Stomach (tissue), 9 donors: Measurements from ENCODE around the gene NPBWR2. TPM values are rescaled to one million over a fixed set of nuclear protein-coding genes. Genes with fewer than 3 reads are reported as not detected.

Experiments
- DNase-seq, 2 donors: peaks; one replicate each; pipeline versions ENCODE4 v3.0.0 to v3.0.0-alpha.2; 2013 to 2019
- H3K27ac ChIP-seq, 5 donors: fragments of 200-600 bp in 4 of 5; sonication (generic) in 4 of 5; one replicate each; pipeline ENCODE4 v1.5.1; 2013 to 2019; ENCODE audit warnings: mild to moderate bottlenecking in 1 of 5, moderate library complexity in 1 of 5
- H3K27me3 ChIP-seq, 3 donors: fragments of 200-600 bp; sonication (generic); one replicate each; pipeline ENCODE4 v1.5.1; 2017 to 2019; ENCODE audit warnings: mixed run types in 1 of 3
- H3K36me3 ChIP-seq, 4 donors: fragments of 200-600 bp; sonication (generic); 1 replicate in 3 of 4; 2 replicates in 1 of 4; pipeline ENCODE4 v1.5.1; 2016 to 2019
- H3K4me1 ChIP-seq, 4 donors: fragments of 200-600 bp; sonication (generic); one replicate each; pipeline ENCODE4 v1.5.1; 2016 to 2019
- H3K4me3 ChIP-seq, 4 donors: fragments of 200-600 bp; sonication (generic) in 3 of 4; one replicate each; pipeline ENCODE4 v1.5.1; 2016 to 2019; ENCODE audit warnings: mild to moderate bottlenecking in 1 of 4
- H3K9me3 ChIP-seq, 4 donors: fragments of 200-600 bp; sonication (generic); one replicate each; pipeline ENCODE4 v1.5.1; 2016 to 2019
- EP300 ChIP-seq: sonication (generic); formaldehyde crosslinking; IDR thresholded peaks from one replicate; pipeline ENCODE4 v1.6.1; 2017; ENCODE audit warnings: antibody characterized with exemption
- POLR2A ChIP-seq, 4 donors: fragments of 450-650 bp; IDR thresholded peaks; one replicate each; pipeline ENCODE4 v1.6.1; 2016; ENCODE audit warnings: antibody characterized with exemption in 4 of 4, control low read depth in 2 of 4, mild to moderate bottlenecking in 1 of 4, moderate library complexity in 1 of 4
- POLR2AphosphoS5 ChIP-seq, 3 donors: sonication (generic); formaldehyde crosslinking; IDR thresholded peaks; one replicate each; pipeline ENCODE4 v1.6.1; 2016; ENCODE audit warnings: antibody characterized with exemption in 3 of 3
- WGBS, 5 donors: extraction: QIAGEN DNeasy Blood & Tissue Kit in 3 of 5; methylation state at CpG; one replicate each; pipeline versions ENCODE4 v1.1.5 to v1.1.7; 2013 to 2018; 5-methylcytosine and 5-hydroxymethylcytosine counted together
- intact Hi-C: fragments of 100-400 bp; cut with DNase I; formaldehyde crosslinking; loops from one replicate; pipeline ENCODE4 v1.15.1; 2023; ENCODE audit warnings: low total_unique reads
- polyA plus RNA-seq, 3 donors: library from polyadenylated mRNA; stranded (reverse); fragments of 200-250 nt; gene quantifications; one replicate each; pipeline ENCODE4 v1.2.3, GENCODE V29; 2013
- total RNA-seq, 5 donors: library from RNA; depleted of rRNA; stranded (reverse); fragments of >200 nt; gene quantifications; one replicate each; pipeline versions ENCODE4 v1.1.0 to v1.2.3, GENCODE V29; 2014 to 2016
- TF ChIP-seq, protein P1 (sequence below), 7 experiments: fragments of 450-650 bp in 4 of 7; fragments of 200-600 bp in 3 of 7; sonication (generic) in 3 of 7; IDR thresholded peaks; one replicate each; pipeline ENCODE4 v1.5.1; 2016 to 2019; ENCODE audit warnings: antibody characterized with exemption in 7 of 7, control low read depth in 2 of 7, mild to moderate bottlenecking in 1 of 7
- donor health status: healthy with polysubstance abuse.
- donor health status: Bipolar disorder and iron deficiency.
- donor health status: healthy.

NPBWR2 gene
- total and polyA plus RNA-seq, 8 donors = not detected

DNA sequence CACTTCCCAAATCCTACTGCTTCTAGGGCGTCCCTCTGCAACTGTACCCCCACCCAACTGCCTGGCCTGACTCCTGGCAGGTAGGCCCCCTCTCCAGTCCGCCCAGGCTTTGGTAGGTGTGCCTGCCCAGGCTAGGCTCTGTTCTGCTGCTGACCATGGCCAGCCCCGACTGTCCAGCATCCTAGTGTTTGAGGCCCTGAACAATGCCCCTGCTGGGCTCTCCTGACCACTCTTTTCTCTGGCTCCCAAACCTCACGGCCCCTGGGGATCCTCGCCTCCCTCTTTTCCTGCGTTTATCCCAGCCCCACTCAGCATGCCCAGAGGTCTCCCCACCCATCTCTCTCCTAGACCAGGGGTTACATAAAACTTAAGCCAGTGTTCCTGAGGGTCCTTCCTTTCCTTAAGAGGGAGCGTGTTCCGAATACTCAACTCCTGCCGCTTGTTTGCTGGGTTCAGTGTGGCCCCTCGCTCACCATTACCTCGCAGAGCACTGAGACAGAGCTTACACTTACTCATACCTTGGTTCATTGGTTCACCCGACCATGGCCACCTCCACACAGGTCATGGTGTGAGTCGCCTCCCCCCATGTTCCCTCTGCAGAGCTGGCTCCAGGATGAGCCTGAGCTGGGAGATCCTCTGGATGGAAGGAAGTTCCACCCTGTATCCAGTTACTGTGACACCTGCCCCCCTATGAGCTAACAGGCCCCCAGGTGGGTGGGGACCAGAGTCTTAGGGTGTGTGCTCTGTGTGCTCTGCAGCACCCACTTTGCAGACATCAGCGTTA lies 35.8 kb upstream of the NPBWR2 start:
- Histone ChIP-seq H3K4me3 (no peak overlapping the region), H3K4me1 (no peaks in the 10 kb centered on the region), H3K9me3 (peaks cover 0 to 14% (median 12%) of the 10 kb centered on the region in 4 donors), H3K27me3 (peaks cover 0 to 65% (median 12%) of the 10 kb centered on the region in 3 donors), H3K36me3 (no peaks in the 10 kb centered on the region), H3K27ac (no peak overlapping the region)
- no peak for DNase-seq
- intact Hi-C loops = no loop called here
- 80 to 85% (median 84%) methylated on average over 13 to 14 of the region's 14 CpGs for WGBS, 5 donors
- TF ChIP-seq EP300 (no peak), POLR2AphosphoS5 (IDR thresholded peaks at IDR 0.05) (no peak), POLR2A (IDR thresholded peaks at IDR 0.05) (no peak)
- TF ChIP-seq, protein P1, sequence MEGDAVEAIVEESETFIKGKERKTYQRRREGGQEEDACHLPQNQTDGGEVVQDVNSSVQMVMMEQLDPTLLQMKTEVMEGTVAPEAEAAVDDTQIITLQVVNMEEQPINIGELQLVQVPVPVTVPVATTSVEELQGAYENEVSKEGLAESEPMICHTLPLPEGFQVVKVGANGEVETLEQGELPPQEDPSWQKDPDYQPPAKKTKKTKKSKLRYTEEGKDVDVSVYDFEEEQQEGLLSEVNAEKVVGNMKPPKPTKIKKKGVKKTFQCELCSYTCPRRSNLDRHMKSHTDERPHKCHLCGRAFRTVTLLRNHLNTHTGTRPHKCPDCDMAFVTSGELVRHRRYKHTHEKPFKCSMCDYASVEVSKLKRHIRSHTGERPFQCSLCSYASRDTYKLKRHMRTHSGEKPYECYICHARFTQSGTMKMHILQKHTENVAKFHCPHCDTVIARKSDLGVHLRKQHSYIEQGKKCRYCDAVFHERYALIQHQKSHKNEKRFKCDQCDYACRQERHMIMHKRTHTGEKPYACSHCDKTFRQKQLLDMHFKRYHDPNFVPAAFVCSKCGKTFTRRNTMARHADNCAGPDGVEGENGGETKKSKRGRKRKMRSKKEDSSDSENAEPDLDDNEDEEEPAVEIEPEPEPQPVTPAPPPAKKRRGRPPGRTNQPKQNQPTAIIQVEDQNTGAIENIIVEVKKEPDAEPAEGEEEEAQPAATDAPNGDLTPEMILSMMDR (IDR thresholded peaks at IDR 0.05) = no peak

DNA sequence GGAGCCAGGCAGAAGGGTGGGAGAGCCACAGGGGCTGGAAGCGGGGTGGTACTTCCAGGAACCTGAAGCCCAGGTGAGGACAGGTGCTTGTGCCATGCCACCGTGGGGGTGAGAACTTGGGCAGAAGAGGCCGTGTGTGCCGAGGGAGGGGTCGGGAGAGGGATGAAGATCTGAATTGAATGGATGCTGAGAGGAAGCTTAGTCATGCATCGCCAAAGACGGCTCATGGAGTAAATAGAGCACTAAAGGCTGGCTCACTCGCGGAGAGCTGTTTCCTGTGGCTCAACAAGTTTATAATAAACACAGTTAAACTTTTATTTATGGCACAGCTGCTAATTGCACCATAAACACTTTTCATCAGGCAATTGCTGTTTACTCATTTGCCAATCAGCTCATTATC lies 35.2 kb upstream of the NPBWR2 start:
- DNase-seq = no peak
- Histone ChIP-seq H3K4me1 (no peaks in the 10 kb centered on the region), H3K36me3 (no peaks in the 10 kb centered on the region), H3K4me3 (no peak overlapping the region), H3K27me3 (peaks cover 0 to 69% (median 12%) of the 10 kb centered on the region in 3 donors), H3K27ac (no peak overlapping the region), H3K9me3 (peaks cover 0 to 14% (median 12%) of the 10 kb centered on the region in 4 donors)
- TF ChIP-seq POLR2A (IDR thresholded peaks at IDR 0.05) (no peak), POLR2AphosphoS5 (IDR thresholded peaks at IDR 0.05) (no peak), EP300 (no peak)
- TF ChIP-seq, protein P1 (IDR thresholded peaks at IDR 0.05) = no peak
- intact Hi-C loops = no loop called here
- WGBS, 5 donors = 32 to 48% (median 43%) methylated on average over 9 of the region's 9 CpGs

DNA sequence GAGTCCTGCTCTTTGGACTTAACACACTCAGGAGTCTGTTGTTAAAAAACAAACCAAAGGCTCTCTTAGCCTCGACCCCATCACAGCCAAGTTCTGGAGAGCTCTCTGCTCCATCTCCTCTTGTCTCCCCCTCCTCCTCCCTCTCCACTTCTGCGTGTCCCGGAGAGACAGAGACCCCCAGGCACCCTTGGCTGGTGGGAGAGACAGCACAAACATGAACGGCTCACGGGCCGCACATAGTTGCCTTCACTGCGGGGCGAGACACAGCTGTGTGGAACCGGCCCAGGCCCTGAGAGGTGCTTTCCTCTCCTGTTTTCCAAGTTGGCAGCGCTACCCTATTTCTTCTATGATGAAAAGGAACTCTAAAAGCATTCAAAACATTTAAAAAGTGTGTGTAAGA lies 33.6 kb upstream of the NPBWR2 start:
- no peak for DNase-seq
- H3K27me3 ChIP-seq = peaks cover 0 to 56% (median 3%) of the 10 kb centered on the region in 3 donors
- no peaks in the 10 kb centered on the region for H3K36me3 ChIP-seq
- H3K4me1 ChIP-seq = no peaks in the 10 kb centered on the region
- no peak overlapping the region for H3K4me3 ChIP-seq
- TF ChIP-seq POLR2AphosphoS5 (IDR thresholded peaks at IDR 0.05) (no peak), POLR2A (IDR thresholded peaks at IDR 0.05) (no peak), EP300 (no peak)
- TF ChIP-seq, protein P1 (IDR thresholded peaks at IDR 0.05) = no peak
- 62 to 77% (median 65%) methylated on average over 10 of the region's 10 CpGs for WGBS, 5 donors
- intact Hi-C loops = no loop called here
- peaks cover 0 to 14% (median 10%) of the 10 kb centered on the region in 4 donors for H3K9me3 ChIP-seq
- no peak overlapping the region for H3K27ac ChIP-seq

DNA sequence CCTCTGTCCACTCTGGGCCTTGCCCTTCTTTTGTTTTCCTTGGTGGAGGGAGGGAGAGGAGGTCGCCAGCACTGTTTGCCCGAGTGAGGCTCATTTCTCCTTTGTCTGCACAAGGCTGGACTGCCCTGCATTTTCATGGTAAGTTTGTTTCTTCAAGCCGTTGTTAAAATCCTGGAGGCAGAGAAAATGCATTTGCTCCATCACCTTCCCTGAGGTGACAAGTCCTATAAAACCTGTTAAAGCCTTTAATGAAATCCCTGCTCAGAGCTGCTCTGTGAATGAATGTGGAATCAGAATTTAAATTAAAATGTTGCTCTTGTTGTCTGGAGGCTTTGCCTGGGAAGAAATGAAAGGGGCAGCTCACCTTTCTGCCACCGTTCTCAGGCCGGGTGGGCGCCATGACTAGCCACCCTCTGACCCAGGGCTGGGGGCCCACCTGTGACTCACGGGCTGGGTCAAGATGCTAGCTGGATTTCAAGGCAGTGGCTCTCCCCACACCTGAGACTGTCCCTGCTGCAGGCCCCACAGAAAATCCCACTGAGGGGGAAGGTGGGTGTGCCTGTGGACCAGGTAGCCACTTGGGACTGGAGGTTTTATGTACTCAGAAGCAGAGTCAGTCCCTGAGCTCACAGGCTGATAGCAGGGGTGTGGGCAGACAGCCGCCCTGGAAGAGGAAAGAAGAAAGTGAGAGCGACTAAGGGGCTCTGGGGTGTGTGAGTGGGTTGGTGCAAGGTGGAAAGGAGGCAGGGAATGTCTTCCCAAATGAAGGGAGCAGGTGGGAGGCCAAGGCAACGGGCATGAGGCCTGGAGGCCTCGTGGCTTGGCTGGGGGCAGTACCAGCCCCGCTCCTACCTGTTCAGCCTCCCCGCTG lies 32.9 kb upstream of the NPBWR2 start:
- H3K27me3 ChIP-seq = peaks cover 0 to 50% (median under 1%) of the 10 kb centered on the region in 3 donors
- TF ChIP-seq POLR2A (IDR thresholded peaks at IDR 0.05) (no peak), EP300 (no peak), POLR2AphosphoS5 (IDR thresholded peaks at IDR 0.05) (no peak)
- TF ChIP-seq, protein P1 (IDR thresholded peaks at IDR 0.05) = no peak
- H3K9me3 ChIP-seq = peaks cover 0 to 10% (median 4%) of the 10 kb centered on the region in 4 donors
- H3K4me3 ChIP-seq = no peak overlapping the region
- no peaks in the 10 kb centered on the region for H3K4me1 ChIP-seq
- H3K27ac ChIP-seq = no peak overlapping the region
- no peaks in the 10 kb centered on the region for H3K36me3 ChIP-seq
- WGBS, 5 donors = 52 to 73% (median 66%) methylated on average over 13 of the region's 13 CpGs
- intact Hi-C loops = no loop called here
- DNase-seq = no peak
